Fibroblast of lung (primary cell): ENCODE measurements around the gene ARAP2. TPM values are rescaled to one million over a fixed set of nuclear protein-coding genes. Genes with fewer than 3 reads are reported as not detected.

Source experiments
- DNase-seq, 2 donors: peaks; one replicate each; pipeline versions ENCODE4 v3.0.0 to v3.0.0-alpha.2; 2010; ENCODE audit warnings: low read depth in 2 of 2
- H2AFZ ChIP-seq: 2 replicates; pipeline ENCODE4 v1.5.1; 2012; ENCODE audit warnings: low read length, control low read depth, inconsistent platforms
- H3K27ac ChIP-seq: 2 replicates; pipeline ENCODE4 v1.5.1; 2011; ENCODE audit warnings: low read length, control low read depth; ENCODE audit not compliant: insufficient read depth
- H3K27me3 ChIP-seq: 2 replicates; pipeline ENCODE4 v1.5.1; 2011; ENCODE audit warnings: mild to moderate bottlenecking, low read length; ENCODE audit not compliant: control insufficient read depth, insufficient read depth
- H3K36me3 ChIP-seq: 2 replicates; pipeline ENCODE4 v1.5.1; 2011; ENCODE audit warnings: low read length; ENCODE audit not compliant: control insufficient read depth, insufficient read depth
- H3K4me1 ChIP-seq: 2 replicates; pipeline ENCODE4 v1.5.1; 2011; ENCODE audit warnings: low read length; ENCODE audit not compliant: control insufficient read depth, insufficient read depth; ENCODE audit errors: extremely low read depth
- H3K4me2 ChIP-seq: 2 replicates; pipeline ENCODE4 v1.5.1; 2011; ENCODE audit warnings: low read length, control low read depth; ENCODE audit not compliant: insufficient read depth; ENCODE audit errors: extremely low read depth
- H3K4me3 ChIP-seq, 4 experiments: fragments of 200-600 bp in 1 of 4; sonication (generic) in 1 of 4; replicated peaks in 1 of 4; 2 replicates each; pipeline ENCODE4 v1.5.1; 2011 to 2016; ENCODE audit warnings: low read length in 4 of 4, low read depth in 3 of 4, mild to moderate bottlenecking in 3 of 4, control low read depth in 2 of 4, inconsistent platforms in 1 of 4, mixed read lengths in 1 of 4; ENCODE audit not compliant: insufficient read depth in 1 of 4; ENCODE audit errors: control extremely low read depth in 1 of 4
- H3K79me2 ChIP-seq: 2 replicates; pipeline ENCODE4 v1.5.1; 2012; ENCODE audit warnings: mild to moderate bottlenecking, low read length, inconsistent platforms; ENCODE audit not compliant: control insufficient read depth, insufficient read depth
- H3K9ac ChIP-seq: 2 replicates; pipeline ENCODE4 v1.5.1; 2011; ENCODE audit warnings: mild to moderate bottlenecking, low read length, control low read depth; ENCODE audit not compliant: insufficient read depth
- H3K9me3 ChIP-seq: 2 replicates; pipeline ENCODE4 v1.5.1; 2012; ENCODE audit warnings: low read depth, low read length; ENCODE audit not compliant: control insufficient read depth, insufficient read depth
- H4K20me1 ChIP-seq: 2 replicates; pipeline ENCODE4 v1.5.1; 2011; ENCODE audit warnings: low read length; ENCODE audit not compliant: control insufficient read depth, insufficient read depth; ENCODE audit errors: extremely low read depth
- CTCF ChIP-seq, 2 donors: IDR thresholded peaks in 1 of 2; conservative IDR thresholded peaks in 1 of 2; 1 replicate in 1 of 2; 2 replicates in 1 of 2; pipeline ENCODE4 v1.5.1; 2011 to 2012; ENCODE audit warnings: low read length in 2 of 2, control low read depth in 1 of 2, inconsistent platforms in 1 of 2, low read depth in 1 of 2, mild to moderate bottlenecking in 1 of 2
- EZH2 ChIP-seq: IDR thresholded peaks from 2 replicates; pipeline ENCODE4 v1.5.1; 2012; ENCODE audit warnings: low read length, control low read depth, mild to moderate bottlenecking; ENCODE audit errors: missing control alignments
- polyA plus RNA-seq, 2 donors: library from polyadenylated mRNA; depleted of rRNA in 1 of 2; stranded (reverse) in 1 of 2; unstranded in 1 of 2; fragments of >200 nt; gene quantifications; 2 replicates each; pipeline ENCODE4 v1.2.1, GENCODE V29; 2011 to 2012; ENCODE audit warnings: missing spikeins in 1 of 2
- total RNA-seq: library from RNA; depleted of rRNA; stranded (reverse); fragments of >200 nt; gene quantifications from 2 replicates; pipeline ENCODE4 v1.2.1, GENCODE V29; 2014

ARAP2 gene
- total and polyA plus RNA-seq, 2 donors (not counting 1 experiment from before 2014, with no cell fraction given) = 0.05 to 3.0 TPM

GRCh38 chr4:36277533-36277932 is 33.2 kb upstream of the ARAP2 start:
- Histone ChIP-seq H3K9ac (no peak overlapping the region), H3K9me3 (no peaks in the 10 kb centered on the region), H3K27ac (no peak overlapping the region), H3K79me2 (no peaks in the 10 kb centered on the region), H3K36me3 (no peaks in the 10 kb centered on the region), H3K27me3 (no peaks in the 10 kb centered on the region), H3K4me3 (no peak overlapping the region), H3K4me2 (no peak overlapping the region), H3K4me1 (no peaks in the 10 kb centered on the region), H2AFZ (no peak overlapping the region), H4K20me1 (no peaks in the 10 kb centered on the region)
- TF ChIP-seq EZH2 = no peak
- no peak for TF ChIP-seq CTCF (conservative IDR thresholded peaks at IDR 0.05 in 1 of 2, IDR thresholded peaks at IDR 0.05 in 1 of 2; ENCODE audit: low read depth in 1 of 2, low read length in 2 of 2)
- no peak for DNase-seq

- Histone ChIP-seq H3K4me2 (no peak overlapping the region), H3K4me3 (no peak overlapping the region), H3K27ac (no peak overlapping the region), H3K9ac (no peak overlapping the region), H2AFZ (no peak overlapping the region), H3K9me3 (no peaks in the 10 kb centered on the region), H3K79me2 (no peaks in the 10 kb centered on the region), H3K36me3 (no peaks in the 10 kb centered on the region), H4K20me1 (no peaks in the 10 kb centered on the region), H3K27me3 (no peaks in the 10 kb centered on the region), H3K4me1 (no peaks in the 10 kb centered on the region)
- TF ChIP-seq EZH2 (no peak), CTCF (conservative IDR thresholded peaks at IDR 0.05 in 1 of 2, IDR thresholded peaks at IDR 0.05 in 1 of 2; ENCODE audit: low read depth in 1 of 2, low read length in 2 of 2) (no peak)
- peak in 1 of 2 donors; percentile 39 for DNase-seq
Measured at GRCh38 chr4:36274158-36274557, 29.8 kb upstream of the ARAP2 start.

GRCh38 chr4:36273276-36273675 is 29.0 kb upstream of the ARAP2 start:
- Histone ChIP-seq H3K36me3 (no peaks in the 10 kb centered on the region), H3K27me3 (no peaks in the 10 kb centered on the region), H3K9ac (no peak overlapping the region), H3K4me3 (no peak overlapping the region), H3K4me1 (no peaks in the 10 kb centered on the region), H3K27ac (no peak overlapping the region), H3K4me2 (no peak overlapping the region), H4K20me1 (no peaks in the 10 kb centered on the region), H3K79me2 (no peaks in the 10 kb centered on the region), H2AFZ (no peak overlapping the region), H3K9me3 (no peaks in the 10 kb centered on the region)
- no peak for DNase-seq
- TF ChIP-seq CTCF (conservative IDR thresholded peaks at IDR 0.05 in 1 of 2, IDR thresholded peaks at IDR 0.05 in 1 of 2; ENCODE audit: low read depth in 1 of 2, low read length in 2 of 2) (no peak), EZH2 (no peak)
